ENCODE results near the gene PRKD2.

DNA sequence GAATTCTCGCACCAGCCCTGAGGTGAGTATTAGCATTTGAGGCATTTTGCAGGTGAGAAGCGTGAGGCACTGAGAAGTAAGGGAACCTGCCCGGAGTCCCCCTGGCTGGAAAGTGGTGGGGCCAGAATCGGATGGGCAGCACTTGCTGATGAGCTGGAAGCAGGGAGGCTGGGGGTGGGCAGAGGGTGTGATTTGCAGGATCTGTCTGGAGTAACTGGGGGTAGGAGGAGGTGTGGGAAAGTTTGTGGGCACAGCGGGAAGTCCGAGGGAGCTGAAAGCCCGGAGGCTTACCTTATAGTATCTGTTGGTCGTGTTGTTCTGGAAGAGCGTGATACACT, 20.1 kb downstream of the PRKD2 start:
- no peak for TF ChIP-seq EZH2 (IDR thresholded peaks at IDR 0.05; ENCODE audit: low read depth, unreplicated experiment)
- TF ChIP-seq EZH2phosphoT487 (IDR thresholded peaks at IDR 0.05; ENCODE audit: unreplicated experiment): no peak
- TF ChIP-seq, protein P1, sequence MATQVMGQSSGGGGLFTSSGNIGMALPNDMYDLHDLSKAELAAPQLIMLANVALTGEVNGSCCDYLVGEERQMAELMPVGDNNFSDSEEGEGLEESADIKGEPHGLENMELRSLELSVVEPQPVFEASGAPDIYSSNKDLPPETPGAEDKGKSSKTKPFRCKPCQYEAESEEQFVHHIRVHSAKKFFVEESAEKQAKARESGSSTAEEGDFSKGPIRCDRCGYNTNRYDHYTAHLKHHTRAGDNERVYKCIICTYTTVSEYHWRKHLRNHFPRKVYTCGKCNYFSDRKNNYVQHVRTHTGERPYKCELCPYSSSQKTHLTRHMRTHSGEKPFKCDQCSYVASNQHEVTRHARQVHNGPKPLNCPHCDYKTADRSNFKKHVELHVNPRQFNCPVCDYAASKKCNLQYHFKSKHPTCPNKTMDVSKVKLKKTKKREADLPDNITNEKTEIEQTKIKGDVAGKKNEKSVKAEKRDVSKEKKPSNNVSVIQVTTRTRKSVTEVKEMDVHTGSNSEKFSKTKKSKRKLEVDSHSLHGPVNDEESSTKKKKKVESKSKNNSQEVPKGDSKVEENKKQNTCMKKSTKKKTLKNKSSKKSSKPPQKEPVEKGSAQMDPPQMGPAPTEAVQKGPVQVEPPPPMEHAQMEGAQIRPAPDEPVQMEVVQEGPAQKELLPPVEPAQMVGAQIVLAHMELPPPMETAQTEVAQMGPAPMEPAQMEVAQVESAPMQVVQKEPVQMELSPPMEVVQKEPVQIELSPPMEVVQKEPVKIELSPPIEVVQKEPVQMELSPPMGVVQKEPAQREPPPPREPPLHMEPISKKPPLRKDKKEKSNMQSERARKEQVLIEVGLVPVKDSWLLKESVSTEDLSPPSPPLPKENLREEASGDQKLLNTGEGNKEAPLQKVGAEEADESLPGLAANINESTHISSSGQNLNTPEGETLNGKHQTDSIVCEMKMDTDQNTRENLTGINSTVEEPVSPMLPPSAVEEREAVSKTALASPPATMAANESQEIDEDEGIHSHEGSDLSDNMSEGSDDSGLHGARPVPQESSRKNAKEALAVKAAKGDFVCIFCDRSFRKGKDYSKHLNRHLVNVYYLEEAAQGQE (IDR thresholded peaks at IDR 0.05; ENCODE audit: unreplicated experiment): no peak
- TF ChIP-seq, protein P2, sequence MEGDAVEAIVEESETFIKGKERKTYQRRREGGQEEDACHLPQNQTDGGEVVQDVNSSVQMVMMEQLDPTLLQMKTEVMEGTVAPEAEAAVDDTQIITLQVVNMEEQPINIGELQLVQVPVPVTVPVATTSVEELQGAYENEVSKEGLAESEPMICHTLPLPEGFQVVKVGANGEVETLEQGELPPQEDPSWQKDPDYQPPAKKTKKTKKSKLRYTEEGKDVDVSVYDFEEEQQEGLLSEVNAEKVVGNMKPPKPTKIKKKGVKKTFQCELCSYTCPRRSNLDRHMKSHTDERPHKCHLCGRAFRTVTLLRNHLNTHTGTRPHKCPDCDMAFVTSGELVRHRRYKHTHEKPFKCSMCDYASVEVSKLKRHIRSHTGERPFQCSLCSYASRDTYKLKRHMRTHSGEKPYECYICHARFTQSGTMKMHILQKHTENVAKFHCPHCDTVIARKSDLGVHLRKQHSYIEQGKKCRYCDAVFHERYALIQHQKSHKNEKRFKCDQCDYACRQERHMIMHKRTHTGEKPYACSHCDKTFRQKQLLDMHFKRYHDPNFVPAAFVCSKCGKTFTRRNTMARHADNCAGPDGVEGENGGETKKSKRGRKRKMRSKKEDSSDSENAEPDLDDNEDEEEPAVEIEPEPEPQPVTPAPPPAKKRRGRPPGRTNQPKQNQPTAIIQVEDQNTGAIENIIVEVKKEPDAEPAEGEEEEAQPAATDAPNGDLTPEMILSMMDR (conservative IDR thresholded peaks at IDR 0.05; ENCODE audit: low read depth in 2 of 2): no peak
- no peak for TF ChIP-seq CREB1 (CRISPR knock-in tag; IDR thresholded peaks at IDR 0.05; ENCODE audit: low read depth)
- no peak for TF ChIP-seq POLR2AphosphoS5 (IDR thresholded peaks at IDR 0.05; ENCODE audit: low read depth)
- TF ChIP-seq, protein P3, sequence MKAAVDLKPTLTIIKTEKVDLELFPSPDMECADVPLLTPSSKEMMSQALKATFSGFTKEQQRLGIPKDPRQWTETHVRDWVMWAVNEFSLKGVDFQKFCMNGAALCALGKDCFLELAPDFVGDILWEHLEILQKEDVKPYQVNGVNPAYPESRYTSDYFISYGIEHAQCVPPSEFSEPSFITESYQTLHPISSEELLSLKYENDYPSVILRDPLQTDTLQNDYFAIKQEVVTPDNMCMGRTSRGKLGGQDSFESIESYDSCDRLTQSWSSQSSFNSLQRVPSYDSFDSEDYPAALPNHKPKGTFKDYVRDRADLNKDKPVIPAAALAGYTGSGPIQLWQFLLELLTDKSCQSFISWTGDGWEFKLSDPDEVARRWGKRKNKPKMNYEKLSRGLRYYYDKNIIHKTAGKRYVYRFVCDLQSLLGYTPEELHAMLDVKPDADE (IDR thresholded peaks at IDR 0.05): no peak
- no peak for TF ChIP-seq ZNF114 (CRISPR knock-in tag; IDR thresholded peaks at IDR 0.05)
- no peak for TF ChIP-seq ZNF331 (CRISPR knock-in tag; IDR thresholded peaks at IDR 0.05; ENCODE audit: low read depth)
- TF ChIP-seq JUNB (IDR thresholded peaks at IDR 0.05; ENCODE audit: unreplicated experiment): no peak
- TF ChIP-seq STAT1 (IDR thresholded peaks at IDR 0.05; ENCODE audit: unreplicated experiment): no peak
- TF ChIP-seq, protein P4, sequence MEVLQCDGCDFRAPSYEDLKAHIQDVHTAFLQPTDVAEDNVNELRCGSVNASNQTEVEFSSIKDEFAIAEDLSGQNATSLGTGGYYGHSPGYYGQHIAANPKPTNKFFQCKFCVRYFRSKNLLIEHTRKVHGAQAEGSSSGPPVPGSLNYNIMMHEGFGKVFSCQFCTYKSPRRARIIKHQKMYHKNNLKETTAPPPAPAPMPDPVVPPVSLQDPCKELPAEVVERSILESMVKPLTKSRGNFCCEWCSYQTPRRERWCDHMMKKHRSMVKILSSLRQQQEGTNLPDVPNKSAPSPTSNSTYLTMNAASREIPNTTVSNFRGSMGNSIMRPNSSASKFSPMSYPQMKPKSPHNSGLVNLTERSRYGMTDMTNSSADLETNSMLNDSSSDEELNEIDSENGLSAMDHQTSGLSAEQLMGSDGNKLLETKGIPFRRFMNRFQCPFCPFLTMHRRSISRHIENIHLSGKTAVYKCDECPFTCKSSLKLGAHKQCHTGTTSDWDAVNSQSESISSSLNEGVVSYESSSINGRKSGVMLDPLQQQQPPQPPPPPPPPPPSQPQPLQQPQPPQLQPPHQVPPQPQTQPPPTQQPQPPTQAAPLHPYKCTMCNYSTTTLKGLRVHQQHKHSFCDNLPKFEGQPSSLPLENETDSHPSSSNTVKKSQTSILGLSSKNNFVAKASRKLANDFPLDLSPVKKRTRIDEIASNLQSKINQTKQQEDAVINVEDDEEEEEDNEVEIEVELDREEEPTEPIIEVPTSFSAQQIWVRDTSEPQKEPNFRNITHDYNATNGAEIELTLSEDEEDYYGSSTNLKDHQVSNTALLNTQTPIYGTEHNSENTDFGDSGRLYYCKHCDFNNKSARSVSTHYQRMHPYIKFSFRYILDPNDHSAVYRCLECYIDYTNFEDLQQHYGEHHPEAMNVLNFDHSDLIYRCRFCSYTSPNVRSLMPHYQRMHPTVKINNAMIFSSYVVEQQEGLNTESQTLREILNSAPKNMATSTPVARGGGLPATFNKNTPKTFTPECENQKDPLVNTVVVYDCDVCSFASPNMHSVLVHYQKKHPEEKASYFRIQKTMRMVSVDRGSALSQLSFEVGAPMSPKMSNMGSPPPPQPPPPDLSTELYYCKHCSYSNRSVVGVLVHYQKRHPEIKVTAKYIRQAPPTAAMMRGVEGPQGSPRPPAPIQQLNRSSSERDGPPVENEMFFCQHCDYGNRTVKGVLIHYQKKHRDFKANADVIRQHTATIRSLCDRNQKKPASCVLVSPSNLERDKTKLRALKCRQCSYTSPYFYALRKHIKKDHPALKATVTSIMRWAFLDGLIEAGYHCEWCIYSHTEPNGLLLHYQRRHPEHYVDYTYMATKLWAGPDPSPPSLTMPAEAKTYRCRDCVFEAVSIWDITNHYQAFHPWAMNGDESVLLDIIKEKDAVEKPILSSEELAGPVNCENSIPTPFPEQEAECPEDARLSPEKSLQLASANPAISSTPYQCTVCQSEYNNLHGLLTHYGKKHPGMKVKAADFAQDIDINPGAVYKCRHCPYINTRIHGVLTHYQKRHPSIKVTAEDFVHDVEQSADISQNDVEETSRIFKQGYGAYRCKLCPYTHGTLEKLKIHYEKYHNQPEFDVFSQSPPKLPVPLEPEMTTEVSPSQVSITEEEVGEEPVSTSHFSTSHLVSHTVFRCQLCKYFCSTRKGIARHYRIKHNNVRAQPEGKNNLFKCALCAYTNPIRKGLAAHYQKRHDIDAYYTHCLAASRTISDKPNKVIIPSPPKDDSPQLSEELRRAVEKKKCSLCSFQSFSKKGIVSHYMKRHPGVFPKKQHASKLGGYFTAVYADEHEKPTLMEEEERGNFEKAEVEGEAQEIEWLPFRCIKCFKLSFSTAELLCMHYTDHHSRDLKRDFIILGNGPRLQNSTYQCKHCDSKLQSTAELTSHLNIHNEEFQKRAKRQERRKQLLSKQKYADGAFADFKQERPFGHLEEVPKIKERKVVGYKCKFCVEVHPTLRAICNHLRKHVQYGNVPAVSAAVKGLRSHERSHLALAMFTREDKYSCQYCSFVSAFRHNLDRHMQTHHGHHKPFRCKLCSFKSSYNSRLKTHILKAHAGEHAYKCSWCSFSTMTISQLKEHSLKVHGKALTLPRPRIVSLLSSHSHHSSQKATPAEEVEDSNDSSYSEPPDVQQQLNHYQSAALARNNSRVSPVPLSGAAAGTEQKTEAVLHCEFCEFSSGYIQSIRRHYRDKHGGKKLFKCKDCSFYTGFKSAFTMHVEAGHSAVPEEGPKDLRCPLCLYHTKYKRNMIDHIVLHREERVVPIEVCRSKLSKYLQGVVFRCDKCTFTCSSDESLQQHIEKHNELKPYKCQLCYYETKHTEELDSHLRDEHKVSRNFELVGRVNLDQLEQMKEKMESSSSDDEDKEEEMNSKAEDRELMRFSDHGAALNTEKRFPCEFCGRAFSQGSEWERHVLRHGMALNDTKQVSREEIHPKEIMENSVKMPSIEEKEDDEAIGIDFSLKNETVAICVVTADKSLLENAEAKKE (CRISPR knock-in tag; IDR thresholded peaks at IDR 0.05): no peak
